Esophagus muscularis mucosa (tissue), 4 donors: ENCODE measurements around the gene MYCT1.

Experiments used
- EP300 ChIP-seq: sonication (generic); formaldehyde crosslinking; IDR thresholded peaks from one replicate; pipeline ENCODE4 v1.6.1; 2017; ENCODE audit warnings: antibody characterized with exemption
- POLR2A ChIP-seq: fragments of 450-650 bp; IDR thresholded peaks from one replicate; pipeline ENCODE4 v1.6.1; 2017; ENCODE audit warnings: antibody characterized with exemption, moderate library complexity, mild to moderate bottlenecking, low read depth
- POLR2AphosphoS5 ChIP-seq, 2 donors: sonication (generic); formaldehyde crosslinking; IDR thresholded peaks; one replicate each; pipeline ENCODE4 v1.6.1; 2017; ENCODE audit warnings: antibody characterized with exemption in 2 of 2
- TF ChIP-seq, protein P1 (sequence below), 3 experiments: fragments of 200-600 bp in 2 of 3; fragments of 450-650 bp in 1 of 3; sonication (generic) in 2 of 3; IDR thresholded peaks; one replicate each; pipeline ENCODE4 v1.5.1; 2017 to 2019; ENCODE audit warnings: antibody characterized with exemption in 3 of 3, mild to moderate bottlenecking in 2 of 3, moderate library complexity in 1 of 3

DNA sequence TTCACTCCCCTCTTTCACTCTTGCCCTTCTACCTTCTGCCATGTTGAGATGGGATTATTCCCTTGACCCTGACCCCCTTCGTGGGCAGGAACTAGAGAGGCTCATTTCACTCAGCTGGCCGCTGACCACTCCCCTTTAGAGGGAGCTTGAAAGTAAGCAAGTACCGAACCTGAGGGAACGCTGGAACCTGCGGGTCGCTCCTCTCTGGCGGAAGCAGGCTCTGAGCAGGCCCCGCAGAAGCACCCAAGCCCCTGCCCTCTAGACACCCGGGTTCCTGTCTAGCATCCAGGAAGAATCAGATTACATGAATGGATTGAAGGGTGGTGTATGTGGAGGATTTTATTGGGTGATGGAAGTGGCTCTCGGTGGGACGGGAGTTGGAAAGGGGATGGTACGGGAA is 11.9 kb upstream of the MYCT1 start:
- TF ChIP-seq, protein P1, sequence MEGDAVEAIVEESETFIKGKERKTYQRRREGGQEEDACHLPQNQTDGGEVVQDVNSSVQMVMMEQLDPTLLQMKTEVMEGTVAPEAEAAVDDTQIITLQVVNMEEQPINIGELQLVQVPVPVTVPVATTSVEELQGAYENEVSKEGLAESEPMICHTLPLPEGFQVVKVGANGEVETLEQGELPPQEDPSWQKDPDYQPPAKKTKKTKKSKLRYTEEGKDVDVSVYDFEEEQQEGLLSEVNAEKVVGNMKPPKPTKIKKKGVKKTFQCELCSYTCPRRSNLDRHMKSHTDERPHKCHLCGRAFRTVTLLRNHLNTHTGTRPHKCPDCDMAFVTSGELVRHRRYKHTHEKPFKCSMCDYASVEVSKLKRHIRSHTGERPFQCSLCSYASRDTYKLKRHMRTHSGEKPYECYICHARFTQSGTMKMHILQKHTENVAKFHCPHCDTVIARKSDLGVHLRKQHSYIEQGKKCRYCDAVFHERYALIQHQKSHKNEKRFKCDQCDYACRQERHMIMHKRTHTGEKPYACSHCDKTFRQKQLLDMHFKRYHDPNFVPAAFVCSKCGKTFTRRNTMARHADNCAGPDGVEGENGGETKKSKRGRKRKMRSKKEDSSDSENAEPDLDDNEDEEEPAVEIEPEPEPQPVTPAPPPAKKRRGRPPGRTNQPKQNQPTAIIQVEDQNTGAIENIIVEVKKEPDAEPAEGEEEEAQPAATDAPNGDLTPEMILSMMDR (IDR thresholded peaks at IDR 0.05): no peak
- TF ChIP-seq EP300 (no peak), POLR2AphosphoS5 (IDR thresholded peaks at IDR 0.05) (no peak), POLR2A (no peak)
